ENCODE data around the gene TIPARP. TPM values are rescaled to one million over a fixed set of nuclear protein-coding genes. Genes with fewer than 3 reads are reported as not detected.

Gene TIPARP
- total and polyA plus RNA-seq, 2 experiments from 2014 or later, result 4.5 to 6.9 TPM

- H4K20me1 ChIP-seq (replicated peaks; ENCODE audit: insufficient read depth), result no peaks in the 10 kb centered on the region
- peaks cover 5% of the 10 kb centered on the region; the same call in 1 of the 2 replicates for H3K9me2 ChIP-seq (ENCODE audit: insufficient read depth)
- no peaks in the 10 kb centered on the region; the same call in 1 of the 2 replicates for H3K4me1 ChIP-seq (ENCODE audit: insufficient read depth)
- no peaks in the 10 kb centered on the region for H3K36me3 ChIP-seq (ENCODE audit: insufficient read depth)
- no peaks in the 10 kb centered on the region for H3F3A ChIP-seq (replicated peaks; ENCODE audit: low read depth)
- H3K9me3 Mint-ChIP-seq, result peaks cover 2% of the 10 kb centered on the region; the same call in 1 of the 3 replicates
- no peaks in the 10 kb centered on the region for H3K79me2 ChIP-seq (replicated peaks; ENCODE audit: insufficient read depth)
- no peak overlapping the region for H3K4me2 ChIP-seq
- peaks cover 13% of the 10 kb centered on the region for H3K4me1 Mint-ChIP-seq
- peak; percentile 86 for ATAC-seq
- no peaks in the 10 kb centered on the region for H3K27me3 ChIP-seq (ENCODE audit: insufficient read depth)
- DNase-seq (ENCODE audit: low spot score), result peak; percentile 66
- H3K36me3 Mint-ChIP-seq (ENCODE audit: low read depth), result peaks cover 2% of the 10 kb centered on the region; the same call in 1 of the 3 replicates
- no peak overlapping the region for H3K27ac Mint-ChIP-seq
- H3K4me3 Mint-ChIP-seq, result no peak overlapping the region
- H3K27ac ChIP-seq (ENCODE audit: low read depth), result no peak overlapping the region
- peaks cover 4% of the 10 kb centered on the region for H3K27me3 Mint-ChIP-seq (ENCODE audit: insufficient read depth, low read depth, poor library complexity)
- H2AFZ ChIP-seq, result no peak overlapping the region
- no peak for TF ChIP-seq REST (IDR thresholded peaks at IDR 0.05; ENCODE audit: unreplicated experiment)
- TF ChIP-seq, protein P1, sequence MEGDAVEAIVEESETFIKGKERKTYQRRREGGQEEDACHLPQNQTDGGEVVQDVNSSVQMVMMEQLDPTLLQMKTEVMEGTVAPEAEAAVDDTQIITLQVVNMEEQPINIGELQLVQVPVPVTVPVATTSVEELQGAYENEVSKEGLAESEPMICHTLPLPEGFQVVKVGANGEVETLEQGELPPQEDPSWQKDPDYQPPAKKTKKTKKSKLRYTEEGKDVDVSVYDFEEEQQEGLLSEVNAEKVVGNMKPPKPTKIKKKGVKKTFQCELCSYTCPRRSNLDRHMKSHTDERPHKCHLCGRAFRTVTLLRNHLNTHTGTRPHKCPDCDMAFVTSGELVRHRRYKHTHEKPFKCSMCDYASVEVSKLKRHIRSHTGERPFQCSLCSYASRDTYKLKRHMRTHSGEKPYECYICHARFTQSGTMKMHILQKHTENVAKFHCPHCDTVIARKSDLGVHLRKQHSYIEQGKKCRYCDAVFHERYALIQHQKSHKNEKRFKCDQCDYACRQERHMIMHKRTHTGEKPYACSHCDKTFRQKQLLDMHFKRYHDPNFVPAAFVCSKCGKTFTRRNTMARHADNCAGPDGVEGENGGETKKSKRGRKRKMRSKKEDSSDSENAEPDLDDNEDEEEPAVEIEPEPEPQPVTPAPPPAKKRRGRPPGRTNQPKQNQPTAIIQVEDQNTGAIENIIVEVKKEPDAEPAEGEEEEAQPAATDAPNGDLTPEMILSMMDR (conservative IDR thresholded peaks at IDR 0.05; ENCODE audit: low read depth in 2 of 2), result peak; percentile 49 to 51
- no peak overlapping the region for H3K4me3 ChIP-seq
These were observed 69.5 kb downstream of the TIPARP start for GRCh38 chr3:156743859-156744258.

GRCh38 chr3:156744631-156745030, 70.2 kb downstream of the TIPARP start:
- H3K27me3 Mint-ChIP-seq (ENCODE audit: insufficient read depth, low read depth, poor library complexity), result peaks cover 4% of the 10 kb centered on the region
- no peak overlapping the region for H3K4me3 ChIP-seq

More at GRCh38 chr3:156744631-156745030, 70.2 kb downstream of the TIPARP start:
- Histone ChIP-seq H3K27ac (ENCODE audit: low read depth) (no peak overlapping the region), H4K20me1 (replicated peaks; ENCODE audit: insufficient read depth) (no peaks in the 10 kb centered on the region), H3K36me3 (ENCODE audit: insufficient read depth) (no peaks in the 10 kb centered on the region), H3K9me2 (ENCODE audit: insufficient read depth) (peaks cover 5% of the 10 kb centered on the region; the same call in 1 of the 2 replicates), H3K4me1 (ENCODE audit: insufficient read depth) (peaks cover 2% of the 10 kb centered on the region), H2AFZ (no peak overlapping the region), H3F3A (replicated peaks; ENCODE audit: low read depth) (no peaks in the 10 kb centered on the region), H3K4me2 (no peak overlapping the region), H3K27me3 (ENCODE audit: insufficient read depth) (no peaks in the 10 kb centered on the region), H3K79me2 (replicated peaks; ENCODE audit: insufficient read depth) (no peaks in the 10 kb centered on the region)
- TF ChIP-seq REST (IDR thresholded peaks at IDR 0.05; ENCODE audit: unreplicated experiment) (no peak), CREB1 (CRISPR knock-in tag; IDR thresholded peaks at IDR 0.05; ENCODE audit: low read depth) (no peak), ETS1 (IDR thresholded peaks at IDR 0.05) (no peak), EZH2 (IDR thresholded peaks at IDR 0.05; ENCODE audit: low read depth, unreplicated experiment) (no peak), EZH2phosphoT487 (IDR thresholded peaks at IDR 0.05; ENCODE audit: unreplicated experiment) (no peak)
- Mint-ChIP-seq H3K27ac (no peak overlapping the region), H3K9me3 (peaks cover 2% of the 10 kb centered on the region; the same call in 1 of the 3 replicates), H3K4me3 (no peak overlapping the region), H3K36me3 (ENCODE audit: low read depth) (peaks cover 2% of the 10 kb centered on the region; the same call in 1 of the 3 replicates), H3K4me1 (peaks cover 20% of the 10 kb centered on the region)
- DNase-seq (ENCODE audit: low spot score), result no peak
- no peak for ATAC-seq

Data from GM23338 (cell line).